Ovary (tissue), 3 donors: Measurements from ENCODE around the gene RPL41.

Experiments
- EP300 ChIP-seq: sonication (generic); formaldehyde crosslinking; IDR thresholded peaks from one replicate; pipeline ENCODE4 v1.6.1; 2017; ENCODE audit warnings: antibody characterized with exemption
- POLR2A ChIP-seq: fragments of 450-650 bp; IDR thresholded peaks from one replicate; pipeline ENCODE4 v1.6.1; 2017; ENCODE audit warnings: antibody characterized with exemption, mild to moderate bottlenecking, moderate library complexity
- TF ChIP-seq, protein P1 (sequence below), 3 donors: fragments of 450-650 bp in 2 of 3; fragments of 200-600 bp in 1 of 3; IDR thresholded peaks; one replicate each; pipeline versions ENCODE4 v1.5.1 to v1.8.0; 2016 to 2022; ENCODE audit warnings: antibody characterized with exemption in 3 of 3, mild to moderate bottlenecking in 1 of 3
- donor health status: DM: no; HTN: no; CAD: no.

GRCh38 chr12:56118688-56119357 is 2.4 kb downstream of the RPL41 start:
- TF ChIP-seq, protein P1, sequence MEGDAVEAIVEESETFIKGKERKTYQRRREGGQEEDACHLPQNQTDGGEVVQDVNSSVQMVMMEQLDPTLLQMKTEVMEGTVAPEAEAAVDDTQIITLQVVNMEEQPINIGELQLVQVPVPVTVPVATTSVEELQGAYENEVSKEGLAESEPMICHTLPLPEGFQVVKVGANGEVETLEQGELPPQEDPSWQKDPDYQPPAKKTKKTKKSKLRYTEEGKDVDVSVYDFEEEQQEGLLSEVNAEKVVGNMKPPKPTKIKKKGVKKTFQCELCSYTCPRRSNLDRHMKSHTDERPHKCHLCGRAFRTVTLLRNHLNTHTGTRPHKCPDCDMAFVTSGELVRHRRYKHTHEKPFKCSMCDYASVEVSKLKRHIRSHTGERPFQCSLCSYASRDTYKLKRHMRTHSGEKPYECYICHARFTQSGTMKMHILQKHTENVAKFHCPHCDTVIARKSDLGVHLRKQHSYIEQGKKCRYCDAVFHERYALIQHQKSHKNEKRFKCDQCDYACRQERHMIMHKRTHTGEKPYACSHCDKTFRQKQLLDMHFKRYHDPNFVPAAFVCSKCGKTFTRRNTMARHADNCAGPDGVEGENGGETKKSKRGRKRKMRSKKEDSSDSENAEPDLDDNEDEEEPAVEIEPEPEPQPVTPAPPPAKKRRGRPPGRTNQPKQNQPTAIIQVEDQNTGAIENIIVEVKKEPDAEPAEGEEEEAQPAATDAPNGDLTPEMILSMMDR (IDR thresholded peaks at IDR 0.05) = no peak
- TF ChIP-seq POLR2A (no peak), EP300 (no peak)
